Stimulated activated CD8-positive, alpha-beta memory T cell treated with anti-CD3 and anti-CD28 coated beads, Interleukin-7, amount 100 ng/mL, for 4 hours (primary cell): Measurements from ENCODE around the gene PCNX2.

Experiments
- DNase-seq, 2 donors: peaks; one replicate each; pipeline ENCODE4 v3.0.0-alpha.2; 2020; ENCODE audit warnings: low read depth in 2 of 2

Gene PCNX2

GRCh38 chr1:233295237-233295974 lies at the start of gene PCNX2:
PCNX2 (minus strand) TSS chr1:233295725; CDS start chr1:233295478, 247 bp downstream.
- DNase-seq: peak; percentile 32 to 60

DNA sequence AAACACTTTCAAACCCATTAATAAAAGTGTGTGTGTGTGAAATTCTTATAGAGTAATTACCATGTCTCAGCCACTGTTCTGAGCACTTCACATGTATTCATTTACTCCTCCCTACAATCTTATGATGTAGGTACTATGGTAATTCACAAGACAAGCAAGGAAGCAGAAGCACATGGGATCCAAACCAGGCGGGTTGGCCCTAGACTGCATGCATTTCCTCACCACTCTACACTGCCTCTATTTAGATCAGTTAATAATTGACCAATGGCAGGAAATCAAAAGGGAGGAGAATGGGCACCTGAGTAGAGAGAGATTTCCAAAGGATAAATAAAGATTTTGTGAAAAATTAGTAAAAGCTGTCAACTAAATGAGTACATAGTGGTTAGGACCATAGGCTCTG lies 47.7 kb upstream of the PCNX2 start:
- DNase-seq: no peak

DNA sequence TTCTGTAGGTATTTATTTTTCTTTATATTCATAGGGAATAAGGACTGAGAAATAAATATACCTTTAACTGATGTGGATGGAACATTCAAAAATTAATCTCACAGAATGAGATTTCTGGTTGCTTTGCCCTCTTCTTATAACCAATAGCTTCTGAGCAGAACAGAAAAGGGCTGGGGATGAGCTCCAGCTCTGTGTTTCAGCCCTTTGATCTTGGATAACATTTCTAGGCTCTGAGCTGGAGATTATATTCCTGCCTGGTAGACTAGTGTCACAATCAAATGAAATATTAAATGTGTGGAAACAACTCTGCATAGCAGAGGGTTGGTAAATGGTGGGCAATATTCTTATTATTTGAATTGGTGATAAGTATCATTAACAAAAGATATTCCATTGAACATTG lies 46.6 kb upstream of the PCNX2 start:
- no peak for DNase-seq

DNA sequence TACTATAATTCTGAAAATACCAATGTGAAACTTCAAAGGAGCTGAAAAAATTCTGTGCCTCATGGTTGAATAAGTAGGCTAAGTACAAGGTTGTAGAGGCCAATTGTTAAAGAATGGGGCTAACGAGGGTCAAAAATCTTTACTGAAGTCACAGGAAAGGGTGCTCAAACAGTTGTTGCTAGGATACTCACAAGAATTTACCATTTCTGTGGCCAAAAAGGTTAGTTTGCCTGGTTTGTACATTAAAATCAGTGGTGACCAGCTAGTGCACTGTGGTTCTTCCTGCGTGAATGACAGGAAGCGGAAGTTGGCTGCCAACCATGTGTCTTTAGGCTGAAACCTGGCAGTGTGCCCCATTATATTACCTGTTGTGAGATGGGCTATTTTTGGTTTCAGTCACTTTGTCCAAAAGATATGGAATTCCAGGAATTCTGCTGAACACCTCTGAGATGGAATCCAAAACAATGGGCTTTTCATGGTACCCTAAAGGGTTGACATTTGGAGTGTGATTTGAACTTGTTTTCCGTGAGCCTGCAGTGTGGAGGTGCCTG lies 45.5 kb upstream of the PCNX2 start:
- no peak for DNase-seq

DNA sequence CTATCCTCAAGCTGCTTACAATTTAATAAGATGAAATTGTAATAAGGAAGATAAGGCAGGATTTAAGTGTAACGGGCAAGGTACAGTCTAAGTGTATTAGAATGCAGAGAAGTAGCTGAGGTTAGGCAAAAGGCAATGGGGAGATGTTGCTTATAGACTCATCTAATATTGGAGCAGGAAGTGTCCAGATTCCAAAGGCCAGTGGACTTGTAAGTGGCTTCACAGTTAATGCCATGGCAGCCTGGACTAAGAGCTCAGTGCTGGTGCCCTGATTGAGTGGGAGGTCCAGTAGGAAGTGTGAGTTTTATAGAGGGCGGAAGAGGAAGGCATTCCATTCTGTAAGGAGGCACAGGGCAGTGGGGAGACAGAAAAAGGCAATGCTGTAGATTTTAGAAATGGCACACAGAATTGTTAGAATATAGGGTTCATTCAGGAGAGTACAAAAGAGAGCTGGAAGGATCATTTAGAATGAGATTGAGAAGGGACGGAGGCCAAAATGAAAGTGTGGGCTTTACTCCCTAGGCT lies 44.6 kb upstream of the PCNX2 start:
- DNase-seq: no peak

GRCh38 chr1:233338102-233338501 lies 42.6 kb upstream of the PCNX2 start:
- no peak for DNase-seq

DNA sequence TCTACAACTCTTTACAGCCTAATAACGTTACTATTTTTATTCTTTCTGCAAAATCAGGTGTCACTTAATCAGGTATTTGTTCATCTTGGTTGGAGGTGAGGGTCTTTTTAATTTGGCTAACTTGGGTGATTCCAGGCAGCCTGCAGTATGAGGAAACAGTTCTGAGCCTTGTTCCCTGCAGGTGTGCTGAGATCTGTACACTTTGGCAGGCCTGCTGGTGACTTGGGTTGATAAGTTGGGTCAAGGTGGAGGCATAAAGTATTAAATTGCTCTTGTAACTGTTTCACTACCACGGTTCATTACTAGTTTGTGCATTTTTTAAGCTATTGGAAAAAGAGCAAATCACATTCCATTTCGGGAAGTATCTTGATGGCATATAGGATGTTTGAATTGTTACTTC lies 42.0 kb upstream of the PCNX2 start:
- DNase-seq: no peak

DNA sequence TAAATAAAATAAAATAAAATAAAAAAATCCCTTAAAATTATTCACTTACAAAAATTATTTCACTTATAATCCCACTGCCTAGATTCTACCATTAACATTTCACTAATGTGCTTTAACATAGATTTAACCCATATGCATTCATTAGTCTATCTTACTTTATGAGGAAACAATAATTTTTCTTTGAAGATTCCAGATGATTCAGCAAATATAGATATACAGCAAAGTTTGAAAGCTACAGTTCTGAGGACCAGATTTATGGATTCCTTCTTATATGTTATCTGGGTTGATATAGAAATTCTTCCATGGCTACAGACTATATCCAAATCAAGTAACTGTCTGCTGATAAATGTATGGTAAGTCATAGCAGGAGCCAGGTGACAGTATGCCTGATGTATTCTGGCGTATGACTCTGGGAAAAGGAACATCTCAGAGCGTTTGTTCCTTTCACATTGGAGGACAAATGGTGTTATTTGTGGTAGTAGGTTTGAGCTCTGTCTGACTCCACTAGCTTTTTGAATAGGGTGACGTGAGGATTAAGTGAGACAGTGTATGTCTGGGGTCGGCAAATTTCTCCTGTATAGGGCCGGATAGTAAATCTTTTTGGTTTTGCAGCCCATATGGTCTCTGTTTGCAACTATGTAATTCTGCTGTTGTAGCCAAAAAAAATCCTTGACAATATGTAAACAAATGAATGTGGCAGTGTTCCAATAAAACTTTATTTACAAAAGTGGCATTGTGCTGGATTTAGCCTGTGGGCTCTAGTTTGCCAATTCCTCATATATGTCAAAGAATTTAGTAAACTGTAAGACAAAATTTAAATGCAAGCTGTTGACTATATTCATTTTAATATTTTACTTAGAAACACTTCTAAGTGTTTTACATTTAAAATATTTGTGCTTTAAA lies 41.3 kb upstream of the PCNX2 start:
- DNase-seq: no peak

DNA sequence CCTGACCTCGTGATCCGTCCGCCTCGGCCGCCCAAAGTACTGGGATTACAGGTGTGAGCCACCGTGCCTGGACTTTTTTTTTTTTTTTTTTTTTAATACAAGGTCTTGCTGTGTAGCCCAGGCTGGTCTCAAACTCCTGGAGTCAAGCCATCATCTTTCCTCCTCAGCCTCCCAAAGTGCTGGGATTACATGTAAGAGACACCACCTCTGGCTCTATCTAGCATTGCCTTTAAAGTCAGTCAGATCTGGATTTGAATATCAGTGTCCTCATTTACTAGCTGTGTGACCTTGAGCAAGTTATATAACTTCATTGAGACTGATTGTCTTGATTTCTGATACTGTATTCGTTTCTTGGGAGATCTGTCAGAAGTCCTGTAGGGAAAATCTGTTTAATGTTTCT lies 38.6 kb upstream of the PCNX2 start:
- DNase-seq: no peak

- no peak for DNase-seq
Measured at GRCh38 chr1:233333086-233333485, 37.6 kb upstream of the PCNX2 start.

GRCh38 chr1:233331676-233332519 lies 36.4 kb upstream of the PCNX2 start:
- no peak for DNase-seq

DNA sequence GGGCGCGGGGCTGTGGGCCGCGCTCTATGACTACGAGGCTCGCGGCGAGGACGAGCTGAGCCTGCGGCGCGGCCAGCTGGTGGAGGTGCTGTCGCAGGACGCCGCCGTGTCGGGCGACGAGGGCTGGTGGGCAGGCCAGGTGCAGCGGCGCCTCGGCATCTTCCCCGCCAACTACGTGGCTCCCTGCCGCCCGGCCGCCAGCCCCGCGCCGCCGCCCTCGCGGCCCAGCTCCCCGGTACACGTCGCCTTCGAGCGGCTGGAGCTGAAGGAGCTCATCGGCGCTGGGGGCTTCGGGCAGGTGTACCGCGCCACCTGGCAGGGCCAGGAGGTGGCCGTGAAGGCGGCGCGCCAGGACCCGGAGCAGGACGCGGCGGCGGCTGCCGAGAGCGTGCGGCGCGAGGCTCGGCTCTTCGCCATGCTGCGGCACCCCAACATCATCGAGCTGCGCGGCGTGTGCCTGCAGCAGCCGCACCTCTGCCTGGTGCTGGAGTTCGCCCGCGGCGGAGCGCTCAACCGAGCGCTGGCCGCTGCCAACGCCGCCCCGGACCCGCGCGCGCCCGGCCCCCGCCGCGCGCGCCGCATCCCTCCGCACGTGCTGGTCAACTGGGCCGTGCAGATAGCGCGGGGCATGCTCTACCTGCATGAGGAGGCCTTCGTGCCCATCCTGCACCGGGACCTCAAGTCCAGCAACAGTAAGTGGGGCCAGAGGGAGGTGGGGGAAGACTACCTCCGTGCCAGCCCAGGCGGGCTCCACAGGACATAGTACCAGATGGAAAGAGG lies 32.8 kb upstream of the PCNX2 start:
- DNase-seq: peak in 1 of 2 donors; percentile 17

DNA sequence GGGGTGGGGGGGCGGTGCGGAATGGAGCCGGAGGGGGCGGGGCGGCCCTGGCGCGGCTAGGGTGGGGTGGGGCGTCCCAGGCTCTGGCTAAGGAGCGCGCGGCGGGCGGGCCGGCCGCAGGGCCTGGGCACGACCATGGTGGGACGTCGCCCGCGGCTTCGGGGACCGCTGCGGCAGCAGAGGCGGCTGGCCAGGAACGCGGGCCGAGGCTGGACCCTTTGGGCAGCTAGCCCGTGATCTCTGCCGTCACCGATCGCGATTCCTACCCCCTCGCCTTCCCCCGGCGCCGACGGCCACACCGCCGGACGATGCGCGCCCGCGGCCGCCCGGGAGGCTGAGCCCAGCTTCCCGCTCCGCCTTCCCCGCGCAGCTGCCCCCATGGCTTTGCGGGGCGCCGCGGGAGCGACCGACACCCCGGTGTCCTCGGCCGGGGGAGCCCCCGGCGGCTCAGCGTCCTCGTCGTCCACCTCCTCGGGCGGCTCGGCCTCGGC lies 32.2 kb upstream of the PCNX2 start, which contains the start of gene MAP3K21:
Gene MAP3K21 (plus strand): TSS at position 74 of the 491 bp plus-strand sequence. CDS start 305 bp downstream, at position 379.
- no peak for DNase-seq

GRCh38 chr1:233326811-233327650 lies 31.5 kb upstream of the PCNX2 start:
- DNase-seq: peak; percentile 82 to 85

GRCh38 chr1:233326319-233326718 lies 30.8 kb upstream of the PCNX2 start:
- no peak for DNase-seq

DNA sequence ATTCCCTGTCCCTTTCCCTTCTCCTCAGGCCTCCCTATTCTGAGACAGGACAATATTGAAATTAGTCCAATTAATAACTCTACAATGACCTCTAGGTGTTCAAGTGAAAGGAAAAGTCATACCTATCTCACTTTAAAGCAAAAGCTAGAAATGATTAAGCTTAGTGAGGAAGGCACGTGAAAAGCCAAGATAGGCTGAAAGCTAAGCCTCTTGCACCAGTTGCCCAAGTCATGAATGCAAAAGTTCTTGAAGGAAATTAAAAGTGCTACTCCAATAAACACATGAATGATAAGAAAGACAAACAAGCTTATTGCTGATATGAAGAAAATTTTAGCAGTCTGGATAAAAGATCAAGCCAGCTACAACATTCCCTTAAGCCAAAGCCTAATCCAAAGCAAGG lies 28.2 kb upstream of the PCNX2 start:
- no peak for DNase-seq

GRCh38 chr1:233320023-233320422 lies 24.5 kb upstream of the PCNX2 start:
- DNase-seq: no peak

DNA sequence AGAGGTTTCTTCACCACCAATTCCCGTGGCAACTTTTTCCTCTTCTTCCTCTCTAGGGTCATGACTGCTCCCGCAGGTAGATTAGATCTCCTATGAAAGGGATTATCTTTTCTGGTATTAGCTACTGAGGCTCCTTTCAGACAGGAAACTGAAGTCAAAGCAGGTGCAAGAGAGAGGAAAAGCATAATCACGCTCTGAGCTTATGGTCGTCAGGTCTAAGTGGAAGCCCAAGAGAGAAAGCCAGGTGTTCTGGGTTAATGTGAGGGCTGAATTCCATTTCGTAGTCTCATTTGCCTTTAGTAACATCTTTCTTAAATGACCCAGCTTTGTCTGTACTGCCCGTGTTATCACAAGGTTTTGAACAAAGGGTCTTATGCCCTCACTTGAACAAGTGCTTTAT lies 23.7 kb upstream of the PCNX2 start:
- DNase-seq: no peak

DNA sequence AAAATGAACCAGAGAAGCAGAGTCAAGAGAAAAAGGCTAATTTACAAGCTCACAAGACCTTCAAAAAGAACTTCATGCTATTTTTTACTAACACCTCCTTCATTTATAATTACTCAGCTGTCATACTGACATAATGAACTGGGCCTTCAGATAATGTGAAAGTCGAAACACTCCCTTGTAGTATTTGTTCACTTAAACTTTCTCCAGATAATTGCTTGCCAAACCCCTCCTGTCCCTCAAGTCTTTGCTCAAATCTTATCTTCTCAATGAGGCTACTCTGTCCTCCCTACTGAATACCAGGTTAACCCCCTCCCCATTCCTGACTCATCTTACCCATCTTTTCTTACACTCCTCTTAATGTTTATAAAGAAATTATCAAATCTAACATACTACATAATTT lies 20.9 kb upstream of the PCNX2 start:
- DNase-seq: no peak
